Measurements from ENCODE around the gene TIAM2.

DNA sequence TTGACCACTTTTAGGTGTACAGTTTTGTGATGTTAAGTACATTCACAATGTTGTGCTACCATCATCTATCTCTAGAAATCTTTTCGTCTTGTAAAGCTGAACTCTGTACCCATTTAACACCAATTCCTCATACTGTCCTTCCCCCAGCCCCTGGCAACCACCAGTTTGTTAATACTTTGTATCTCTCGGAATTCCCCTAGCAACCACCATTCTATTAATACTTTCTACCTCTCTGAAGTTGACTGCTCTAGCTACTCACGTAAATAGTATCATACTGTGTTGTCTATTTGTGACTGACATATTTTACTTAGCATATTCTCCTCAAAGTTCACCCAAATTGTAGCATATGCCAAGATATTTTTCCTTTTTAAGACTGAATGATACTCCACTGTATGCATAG, 186.4 kb downstream of the TIAM2 start:
- TF ChIP-seq, protein P1, sequence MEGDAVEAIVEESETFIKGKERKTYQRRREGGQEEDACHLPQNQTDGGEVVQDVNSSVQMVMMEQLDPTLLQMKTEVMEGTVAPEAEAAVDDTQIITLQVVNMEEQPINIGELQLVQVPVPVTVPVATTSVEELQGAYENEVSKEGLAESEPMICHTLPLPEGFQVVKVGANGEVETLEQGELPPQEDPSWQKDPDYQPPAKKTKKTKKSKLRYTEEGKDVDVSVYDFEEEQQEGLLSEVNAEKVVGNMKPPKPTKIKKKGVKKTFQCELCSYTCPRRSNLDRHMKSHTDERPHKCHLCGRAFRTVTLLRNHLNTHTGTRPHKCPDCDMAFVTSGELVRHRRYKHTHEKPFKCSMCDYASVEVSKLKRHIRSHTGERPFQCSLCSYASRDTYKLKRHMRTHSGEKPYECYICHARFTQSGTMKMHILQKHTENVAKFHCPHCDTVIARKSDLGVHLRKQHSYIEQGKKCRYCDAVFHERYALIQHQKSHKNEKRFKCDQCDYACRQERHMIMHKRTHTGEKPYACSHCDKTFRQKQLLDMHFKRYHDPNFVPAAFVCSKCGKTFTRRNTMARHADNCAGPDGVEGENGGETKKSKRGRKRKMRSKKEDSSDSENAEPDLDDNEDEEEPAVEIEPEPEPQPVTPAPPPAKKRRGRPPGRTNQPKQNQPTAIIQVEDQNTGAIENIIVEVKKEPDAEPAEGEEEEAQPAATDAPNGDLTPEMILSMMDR (IDR thresholded peaks at IDR 0.05): no peak
- TF ChIP-seq EP300 (IDR thresholded peaks at IDR 0.05) (no peak), POLR2A (IDR thresholded peaks at IDR 0.05) (no peak)

All from ovary (tissue), 3 donors.